Lung (tissue), 12 donors: ENCODE measurements around the gene CPZ. TPM values are rescaled to one million over a fixed set of nuclear protein-coding genes. Genes with fewer than 3 reads are reported as not detected.

Source experiments
- ATAC-seq: fragments of 200-7000 bp; cut with Tn5 transposase; one replicate; pipeline ENCODE4 v1.9.1; 2020; ENCODE audit warnings: moderate number of reproducible peaks; ENCODE audit not compliant: insufficient read depth, low FRiP score
- DNase-seq, 3 donors: peaks; one replicate each; pipeline ENCODE4 v3.0.0-alpha.2; 2013 to 2017
- H3K27ac ChIP-seq, 2 donors: one replicate each; pipeline ENCODE4 v1.5.1; 2013; ENCODE audit warnings: mild to moderate bottlenecking in 2 of 2, moderate library complexity in 2 of 2, control low read depth in 1 of 2, inconsistent platforms in 1 of 2, low read depth in 1 of 2, low read length in 1 of 2
- H3K27me3 ChIP-seq, 3 donors: one replicate each; pipeline ENCODE4 v1.5.1; 2013; ENCODE audit warnings: low read length in 2 of 3; ENCODE audit not compliant: control insufficient read depth in 3 of 3, insufficient read depth in 3 of 3
- H3K36me3 ChIP-seq, 4 donors: one replicate each; pipeline ENCODE4 v1.5.1; 2013; ENCODE audit warnings: low read length in 4 of 4, mild to moderate bottlenecking in 1 of 4, moderate library complexity in 1 of 4; ENCODE audit not compliant: control insufficient read depth in 4 of 4, insufficient read depth in 4 of 4
- H3K4me1 ChIP-seq, 5 donors: one replicate each; pipeline ENCODE4 v1.5.1; 2013; ENCODE audit warnings: low read length in 5 of 5, mild to moderate bottlenecking in 2 of 5, moderate library complexity in 1 of 5; ENCODE audit not compliant: control insufficient read depth in 5 of 5, insufficient read depth in 5 of 5
- H3K4me3 ChIP-seq: one replicate; pipeline ENCODE4 v1.5.1; 2013; ENCODE audit warnings: mild to moderate bottlenecking, control low read depth, moderate library complexity
- H3K9ac ChIP-seq, 2 donors: one replicate each; pipeline ENCODE4 v1.5.1; 2013; ENCODE audit warnings: low read length in 2 of 2, control low read depth in 1 of 2; ENCODE audit not compliant: insufficient read depth in 1 of 2
- H3K9me3 ChIP-seq, 4 donors: one replicate each; pipeline ENCODE4 v1.5.1; 2013; ENCODE audit warnings: low read length in 3 of 4, mild to moderate bottlenecking in 1 of 4, moderate library complexity in 1 of 4; ENCODE audit not compliant: control insufficient read depth in 4 of 4, insufficient read depth in 3 of 4
- WGBS, 2 donors: extraction: QIAGEN DNeasy Blood & Tissue Kit; methylation state at CpG; one replicate each; pipeline ENCODE4 v1.1.7; 2013; 5-methylcytosine and 5-hydroxymethylcytosine counted together
- polyA plus RNA-seq, 2 donors: library from polyadenylated mRNA; stranded (reverse); fragments of 200-250 nt; gene quantifications; one replicate each; pipeline ENCODE4 v1.2.1, GENCODE V29; 2013
- total RNA-seq, 2 donors: library from RNA; depleted of rRNA in 1 of 2; stranded (reverse); fragments of >200 nt in 1 of 2; gene quantifications; one replicate each; pipeline ENCODE4 v1.2.1, GENCODE V29; 2014 to 2021
- TF ChIP-seq, protein P1 (sequence below): IDR thresholded peaks from 2 replicates; pipeline ENCODE4 v1.5.1; 2012; ENCODE audit warnings: mild to moderate bottlenecking; ENCODE audit errors: control extremely low read depth, extremely low read depth
- donor health status: control.
- donor health status: control.
- donor health status: Bipolar disorder and iron deficiency.
- donor health status: healthy.
- donor health status: DM: yes; HTN: yes; CAD: no.

Gene CPZ
- total and polyA plus RNA-seq, 4 donors: 1.4 to 5.5 (median 2.7) TPM

DNA sequence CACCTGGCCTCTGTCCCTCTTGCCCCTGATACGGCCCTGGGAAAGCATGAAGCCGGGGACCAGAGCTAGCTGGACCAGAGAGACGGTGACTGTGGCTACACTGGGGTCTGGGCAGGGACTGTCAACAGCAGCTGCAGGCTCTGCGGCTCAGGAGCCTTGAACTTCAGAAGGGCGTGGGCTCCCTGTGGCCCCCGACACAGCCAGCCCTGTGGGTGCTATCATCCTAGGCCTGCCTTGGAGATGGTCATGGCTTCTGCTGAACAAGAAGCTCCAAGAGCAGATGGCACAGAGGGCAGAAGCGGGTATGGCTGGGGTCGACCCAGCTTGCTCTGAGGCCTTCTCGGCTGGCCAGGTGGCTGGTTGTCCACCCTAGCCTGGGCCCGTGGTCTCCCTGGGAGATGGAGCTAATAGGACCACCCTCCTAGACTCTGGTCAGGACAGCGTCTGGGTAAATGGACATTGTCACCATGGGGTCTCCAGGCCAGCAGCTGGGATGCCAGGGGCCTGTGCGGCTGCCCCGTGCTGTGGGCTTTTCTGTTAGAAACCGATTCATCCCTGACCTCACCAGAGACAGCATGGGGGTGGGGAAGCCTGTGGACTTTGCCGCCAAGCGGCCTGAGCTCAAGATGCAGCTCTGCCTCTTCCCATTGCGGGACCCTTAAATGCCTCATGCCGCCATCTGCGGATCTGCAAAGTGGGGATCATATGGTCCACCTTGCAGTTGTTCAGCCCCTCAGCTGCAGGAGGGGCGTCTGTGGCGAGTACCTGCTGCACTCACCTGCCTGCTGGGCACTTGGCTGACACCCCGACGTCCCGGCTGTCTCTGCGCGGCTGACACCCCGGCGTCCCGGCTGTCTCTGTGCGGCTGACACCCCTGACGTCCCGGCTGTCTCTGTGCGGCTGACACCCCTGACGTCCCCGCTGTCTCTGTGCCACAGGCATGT lies 21.1 kb downstream of the CPZ start:
- Histone ChIP-seq H3K9me3 (no peaks in the 10 kb centered on the region), H3K4me3 (no peak overlapping the region), H3K9ac (no peak overlapping the region), H3K27ac (no peak overlapping the region), H3K4me1 (peaks cover 0 to 2% (median 0%) of the 10 kb centered on the region in 5 donors), H3K27me3 (peaks cover 0 to 7% (median 0%) of the 10 kb centered on the region in 3 donors), H3K36me3 (no peaks in the 10 kb centered on the region)
- WGBS, 2 donors: 93 to 95% methylated on average over 35 of the region's 35 CpGs
- DNase-seq (no peak), ATAC-seq (no peak)
- TF ChIP-seq, protein P1, sequence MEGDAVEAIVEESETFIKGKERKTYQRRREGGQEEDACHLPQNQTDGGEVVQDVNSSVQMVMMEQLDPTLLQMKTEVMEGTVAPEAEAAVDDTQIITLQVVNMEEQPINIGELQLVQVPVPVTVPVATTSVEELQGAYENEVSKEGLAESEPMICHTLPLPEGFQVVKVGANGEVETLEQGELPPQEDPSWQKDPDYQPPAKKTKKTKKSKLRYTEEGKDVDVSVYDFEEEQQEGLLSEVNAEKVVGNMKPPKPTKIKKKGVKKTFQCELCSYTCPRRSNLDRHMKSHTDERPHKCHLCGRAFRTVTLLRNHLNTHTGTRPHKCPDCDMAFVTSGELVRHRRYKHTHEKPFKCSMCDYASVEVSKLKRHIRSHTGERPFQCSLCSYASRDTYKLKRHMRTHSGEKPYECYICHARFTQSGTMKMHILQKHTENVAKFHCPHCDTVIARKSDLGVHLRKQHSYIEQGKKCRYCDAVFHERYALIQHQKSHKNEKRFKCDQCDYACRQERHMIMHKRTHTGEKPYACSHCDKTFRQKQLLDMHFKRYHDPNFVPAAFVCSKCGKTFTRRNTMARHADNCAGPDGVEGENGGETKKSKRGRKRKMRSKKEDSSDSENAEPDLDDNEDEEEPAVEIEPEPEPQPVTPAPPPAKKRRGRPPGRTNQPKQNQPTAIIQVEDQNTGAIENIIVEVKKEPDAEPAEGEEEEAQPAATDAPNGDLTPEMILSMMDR: no peak

DNA sequence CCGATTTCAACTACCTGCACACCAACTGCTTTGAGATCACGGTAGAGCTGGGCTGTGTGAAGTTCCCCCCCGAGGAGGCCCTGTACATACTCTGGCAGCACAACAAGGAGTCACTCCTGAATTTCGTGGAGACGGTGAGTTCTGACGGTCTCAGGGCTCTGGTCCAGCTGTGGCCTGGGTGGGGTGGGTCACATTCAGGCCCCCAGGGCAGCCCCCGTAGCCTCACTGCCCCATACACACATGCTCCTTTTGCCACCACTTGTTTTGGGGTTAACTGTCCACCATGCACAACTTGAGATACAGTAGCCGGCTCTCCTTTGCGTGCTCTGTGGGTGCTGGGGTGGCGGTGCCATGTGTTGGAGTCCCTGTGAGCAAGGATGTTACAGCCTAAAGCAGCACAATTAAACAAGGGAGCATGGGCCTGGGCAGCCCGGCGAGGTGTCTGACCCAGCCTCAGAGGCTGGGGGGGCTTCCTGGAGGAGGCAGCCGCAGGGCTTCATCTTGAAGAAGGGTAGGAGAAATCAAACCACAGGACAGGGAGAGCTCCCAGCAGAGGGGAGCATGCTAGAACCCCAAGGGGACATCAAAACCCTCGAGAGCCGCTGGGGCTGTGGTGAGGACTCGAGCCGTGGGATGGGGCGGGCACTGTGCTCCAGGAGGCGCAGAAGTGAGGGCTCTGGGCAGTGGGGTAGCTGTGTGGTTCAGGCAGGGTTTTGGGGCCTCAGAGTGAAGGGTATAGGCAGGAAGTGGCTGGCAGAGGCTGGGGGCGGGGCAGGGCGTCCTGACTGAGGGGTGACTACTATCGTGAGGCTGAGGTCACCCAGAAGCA lies 22.0 kb downstream of the CPZ start:
- Histone ChIP-seq H3K4me1 (peaks cover 0 to 2% (median 0%) of the 10 kb centered on the region in 5 donors), H3K27me3 (peaks cover 0 to under 1% (median 0%) of the 10 kb centered on the region in 3 donors), H3K27ac (no peak overlapping the region), H3K9ac (no peak overlapping the region), H3K36me3 (no peaks in the 10 kb centered on the region), H3K4me3 (no peak overlapping the region), H3K9me3 (no peaks in the 10 kb centered on the region)
- TF ChIP-seq, protein P1: no peak
- ATAC-seq (no peak), DNase-seq (no peak)
- whole genome bisulfite sequencing, 2 donors: 71 to 77% methylated on average over 22 of the region's 22 CpGs

DNA sequence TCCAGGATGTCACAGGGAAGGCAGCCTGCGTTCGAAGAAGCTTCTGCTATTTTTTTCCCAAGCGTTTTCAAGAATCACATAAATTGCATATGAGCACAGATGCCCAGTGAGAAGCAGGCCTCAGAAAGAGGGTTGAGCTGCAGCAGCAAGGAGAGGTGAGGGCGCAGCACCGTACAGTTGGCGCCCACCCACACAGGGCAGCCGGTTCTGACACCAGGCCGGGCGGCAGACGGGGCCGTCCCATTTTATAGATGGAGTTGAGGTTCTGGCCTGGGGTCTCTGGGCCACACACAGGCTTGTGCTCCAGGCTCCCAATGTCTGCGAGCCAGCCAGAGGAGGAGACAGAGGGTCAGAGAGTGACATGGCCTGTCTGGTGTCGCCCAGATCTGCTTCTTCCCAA lies 22.8 kb downstream of the CPZ start:
- Histone ChIP-seq H3K36me3 (no peaks in the 10 kb centered on the region), H3K4me1 (peaks cover 0 to 2% (median 0%) of the 10 kb centered on the region in 5 donors), H3K4me3 (no peak overlapping the region), H3K9me3 (no peaks in the 10 kb centered on the region), H3K9ac (no peak overlapping the region), H3K27me3 (no peaks in the 10 kb centered on the region), H3K27ac (no peak overlapping the region)
- no peak for ATAC-seq
- DNase-seq: no peak
- WGBS, 2 donors: 83 to 90% methylated on average over 13 of the region's 13 CpGs
- TF ChIP-seq, protein P1: no peak
